DND-41 (cell line): ENCODE measurements around the gene SULF2.

Experiments used
- EZH2 ChIP-seq: IDR thresholded peaks from 3 replicates; pipeline ENCODE4 v1.6.1; 2012; ENCODE audit warnings: borderline replicate concordance, low read depth, mild to moderate bottlenecking, moderate library complexity, low read length, inconsistent platforms; ENCODE audit not compliant: severe bottlenecking
- TF ChIP-seq, protein P1 (sequence below): IDR thresholded peaks from 2 replicates; pipeline ENCODE4 v1.5.1; 2012; ENCODE audit warnings: borderline replicate concordance, low read length, moderate library complexity, mild to moderate bottlenecking; ENCODE audit not compliant: poor library complexity, severe bottlenecking; ENCODE audit errors: extremely low read depth

DNA sequence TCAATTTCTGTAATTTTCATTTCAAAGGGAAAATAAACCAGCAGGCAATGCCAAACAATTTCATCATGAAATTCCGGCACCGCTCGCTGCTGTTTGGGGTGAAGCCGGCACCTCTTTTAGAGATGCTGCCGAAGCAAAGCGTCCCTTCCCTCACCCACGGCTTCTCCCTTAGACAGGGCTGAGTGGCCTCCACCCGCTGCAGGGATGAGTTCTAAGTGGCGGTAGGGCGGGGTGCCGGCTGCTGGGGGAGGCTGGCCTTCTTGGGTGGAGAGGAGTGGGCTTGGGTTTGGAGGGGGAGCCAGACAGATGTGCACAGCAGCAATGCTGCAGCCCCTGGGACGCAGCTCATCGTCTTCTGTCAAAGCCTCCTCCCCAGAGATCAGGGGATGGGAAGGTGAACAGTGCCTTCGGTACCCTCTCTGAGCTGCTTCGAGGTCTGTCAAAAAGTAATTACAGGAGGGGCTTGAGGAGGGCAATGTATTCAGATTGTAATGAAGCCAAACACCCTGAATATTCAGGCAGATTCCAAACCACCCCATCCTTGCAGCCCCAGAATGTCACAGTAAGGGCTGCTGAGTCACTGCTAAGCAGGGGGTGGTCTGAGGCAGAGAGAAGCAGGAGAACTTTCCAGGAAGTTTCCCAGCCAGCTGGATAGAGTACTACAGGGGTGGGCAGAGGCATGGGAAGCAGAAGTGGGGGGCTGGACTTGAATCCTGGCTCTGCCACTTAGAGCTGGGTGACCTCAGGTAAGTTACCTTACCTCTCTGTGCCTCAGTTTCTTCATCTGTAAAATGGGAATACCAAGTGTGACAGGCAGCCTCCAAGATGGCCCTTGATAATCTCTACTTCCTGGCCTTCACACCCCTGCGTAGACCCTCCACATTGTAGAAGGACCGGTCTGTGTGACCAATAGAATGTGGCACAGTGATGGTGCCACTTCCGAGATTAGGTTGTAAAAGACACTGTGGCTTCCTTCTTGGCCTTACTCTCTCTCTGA lies 96.6 kb downstream of the SULF2 start:
- TF ChIP-seq, protein P1, sequence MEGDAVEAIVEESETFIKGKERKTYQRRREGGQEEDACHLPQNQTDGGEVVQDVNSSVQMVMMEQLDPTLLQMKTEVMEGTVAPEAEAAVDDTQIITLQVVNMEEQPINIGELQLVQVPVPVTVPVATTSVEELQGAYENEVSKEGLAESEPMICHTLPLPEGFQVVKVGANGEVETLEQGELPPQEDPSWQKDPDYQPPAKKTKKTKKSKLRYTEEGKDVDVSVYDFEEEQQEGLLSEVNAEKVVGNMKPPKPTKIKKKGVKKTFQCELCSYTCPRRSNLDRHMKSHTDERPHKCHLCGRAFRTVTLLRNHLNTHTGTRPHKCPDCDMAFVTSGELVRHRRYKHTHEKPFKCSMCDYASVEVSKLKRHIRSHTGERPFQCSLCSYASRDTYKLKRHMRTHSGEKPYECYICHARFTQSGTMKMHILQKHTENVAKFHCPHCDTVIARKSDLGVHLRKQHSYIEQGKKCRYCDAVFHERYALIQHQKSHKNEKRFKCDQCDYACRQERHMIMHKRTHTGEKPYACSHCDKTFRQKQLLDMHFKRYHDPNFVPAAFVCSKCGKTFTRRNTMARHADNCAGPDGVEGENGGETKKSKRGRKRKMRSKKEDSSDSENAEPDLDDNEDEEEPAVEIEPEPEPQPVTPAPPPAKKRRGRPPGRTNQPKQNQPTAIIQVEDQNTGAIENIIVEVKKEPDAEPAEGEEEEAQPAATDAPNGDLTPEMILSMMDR: no peak
- TF ChIP-seq EZH2: no peak
